Skeletal muscle satellite cell (primary cell): Measurements from ENCODE around the gene SNX25.
"Not testable (repeated sequence)": the region's sequence is repeated elsewhere in the genome, so short reads cannot be mapped to it uniquely, and the experiment has no call there.

Experiments
- H3K27me3 ChIP-seq: 2 replicates; pipeline ENCODE4 v1.7.0; 2013; ENCODE audit warnings: low read length; ENCODE audit not compliant: control insufficient read depth, insufficient read depth
- H3K36me3 ChIP-seq: 2 replicates; pipeline ENCODE4 v1.7.0; 2013; ENCODE audit warnings: mild to moderate bottlenecking, control low read depth, low read length; ENCODE audit not compliant: insufficient read depth
- H3K4me1 ChIP-seq: 2 replicates; pipeline ENCODE4 v1.7.0; 2013; ENCODE audit warnings: low read length; ENCODE audit not compliant: control insufficient read depth, insufficient read depth
- H3K4me2 ChIP-seq: 2 replicates; pipeline ENCODE4 v1.7.0; 2013; ENCODE audit warnings: mild to moderate bottlenecking, low read length
- H3K4me3 ChIP-seq: 2 replicates; pipeline ENCODE4 v1.7.0; 2013; ENCODE audit warnings: low read length
- H3K9ac ChIP-seq: 2 replicates; pipeline ENCODE4 v1.7.0; 2013; ENCODE audit warnings: mild to moderate bottlenecking, low read depth, low read length, moderate library complexity
- H3K9me3 ChIP-seq: replicated peaks from 2 replicates; pipeline ENCODE4 v1.7.0; 2013; ENCODE audit warnings: mild to moderate bottlenecking, control low read depth, low read length

Gene SNX25

GRCh38 chr4:185358959-185359358, 149.6 kb downstream of the SNX25 start:
- peaks cover 16% of the 10 kb centered on the region for H3K36me3 ChIP-seq
- H3K9ac ChIP-seq: peak overlapping the region; percentile 60
- H3K4me3 ChIP-seq: peak overlapping the region; percentile 7

GRCh38 chr4:185359767-185360446, 150.5 kb downstream of the SNX25 start:
- H3K9ac ChIP-seq: peak overlapping the region; percentile 60
- peaks cover 8% of the 10 kb centered on the region for H3K36me3 ChIP-seq
- no peaks in the 10 kb centered on the region for H3K9me3 ChIP-seq
- peak overlapping the region; percentile 42 for H3K4me2 ChIP-seq
- peaks cover 30% of the 10 kb centered on the region for H3K4me1 ChIP-seq
- no peaks in the 10 kb centered on the region for H3K27me3 ChIP-seq
- H3K4me3 ChIP-seq: no peak overlapping the region

More at GRCh38 chr4:185358959-185359358, 149.6 kb downstream of the SNX25 start:
- H3K4me1 ChIP-seq: peaks cover 30% of the 10 kb centered on the region
- no peaks in the 10 kb centered on the region for H3K27me3 ChIP-seq
- H3K4me2 ChIP-seq: peak overlapping the region; percentile 42
- H3K9me3 ChIP-seq: no peaks in the 10 kb centered on the region

- H3K4me1 ChIP-seq: peaks cover 30% of the 10 kb centered on the region
- peaks cover 3% of the 10 kb centered on the region for H3K36me3 ChIP-seq
Measured at GRCh38 chr4:185361872-185362271, 152.5 kb downstream of the SNX25 start.

GRCh38 chr4:185362570-185362969, 153.2 kb downstream of the SNX25 start:
- H3K36me3 ChIP-seq, H3K9ac ChIP-seq, H3K27me3 ChIP-seq, H3K4me2 ChIP-seq, H3K9me3 ChIP-seq, H3K4me3 ChIP-seq: not testable (repeated sequence)
- H3K4me1 ChIP-seq: peaks cover 25% of the 10 kb centered on the region

More at GRCh38 chr4:185361872-185362271, 152.5 kb downstream of the SNX25 start:
- no peak overlapping the region for H3K4me2 ChIP-seq
- H3K9me3 ChIP-seq: no peaks in the 10 kb centered on the region
- H3K9ac ChIP-seq: no peak overlapping the region
- H3K27me3 ChIP-seq: no peaks in the 10 kb centered on the region
- H3K4me3 ChIP-seq: no peak overlapping the region

- H3K4me1 ChIP-seq: peaks cover 18% of the 10 kb centered on the region
- no peak overlapping the region for H3K4me2 ChIP-seq
- no peaks in the 10 kb centered on the region for H3K9me3 ChIP-seq
- no peak overlapping the region for H3K9ac ChIP-seq
- peaks cover 5% of the 10 kb centered on the region for H3K36me3 ChIP-seq
- no peak overlapping the region for H3K4me3 ChIP-seq
- no peaks in the 10 kb centered on the region for H3K27me3 ChIP-seq
Measured at GRCh38 chr4:185363251-185363650, 153.9 kb downstream of the SNX25 start.

- Histone ChIP-seq H3K9ac (no peak overlapping the region), H3K4me2 (no peak overlapping the region), H3K36me3 (peaks cover 6% of the 10 kb centered on the region), H3K27me3 (no peaks in the 10 kb centered on the region), H3K4me3 (no peak overlapping the region), H3K4me1 (peaks cover 4% of the 10 kb centered on the region), H3K9me3 (no peaks in the 10 kb centered on the region)
Measured at GRCh38 chr4:185364886-185365285, 155.5 kb downstream of the SNX25 start.

GRCh38 chr4:185369731-185370130, 160.3 kb downstream of the SNX25 start:
- Histone ChIP-seq H3K9me3 (no peaks in the 10 kb centered on the region), H3K4me1 (no peaks in the 10 kb centered on the region), H3K4me2 (no peak overlapping the region), H3K27me3 (no peaks in the 10 kb centered on the region), H3K4me3 (no peak overlapping the region), H3K36me3 (peaks cover 24% of the 10 kb centered on the region), H3K9ac (no peak overlapping the region)

GRCh38 chr4:185370268-185370949, 161.0 kb downstream of the SNX25 start:
- Histone ChIP-seq H3K4me1 (no peaks in the 10 kb centered on the region), H3K4me3 (no peak overlapping the region), H3K4me2 (no peak overlapping the region), H3K36me3 (peaks cover 25% of the 10 kb centered on the region), H3K9ac (no peak overlapping the region), H3K9me3 (no peaks in the 10 kb centered on the region), H3K27me3 (no peaks in the 10 kb centered on the region)

- no peak overlapping the region for H3K4me3 ChIP-seq
- no peak overlapping the region for H3K9ac ChIP-seq
- peaks cover 29% of the 10 kb centered on the region for H3K36me3 ChIP-seq
- H3K27me3 ChIP-seq: no peaks in the 10 kb centered on the region
- H3K9me3 ChIP-seq: no peaks in the 10 kb centered on the region
- H3K4me2 ChIP-seq: no peak overlapping the region
- H3K4me1 ChIP-seq: no peaks in the 10 kb centered on the region
Measured at GRCh38 chr4:185371702-185372101, 162.3 kb downstream of the SNX25 start.

GRCh38 chr4:185374027-185374426, 164.6 kb downstream of the SNX25 start:
- H3K4me3 ChIP-seq: no peak overlapping the region

GRCh38 chr4:185374573-185374972, 165.2 kb downstream of the SNX25 start:
- no peaks in the 10 kb centered on the region for H3K4me1 ChIP-seq
- H3K4me2 ChIP-seq: no peak overlapping the region
- no peaks in the 10 kb centered on the region for H3K9me3 ChIP-seq
- no peaks in the 10 kb centered on the region for H3K27me3 ChIP-seq
- no peak overlapping the region for H3K9ac ChIP-seq
- H3K36me3 ChIP-seq: peaks cover 36% of the 10 kb centered on the region
- no peak overlapping the region for H3K4me3 ChIP-seq

More at GRCh38 chr4:185374027-185374426, 164.6 kb downstream of the SNX25 start:
- no peaks in the 10 kb centered on the region for H3K9me3 ChIP-seq
- H3K4me1 ChIP-seq: no peaks in the 10 kb centered on the region
- peaks cover 35% of the 10 kb centered on the region for H3K36me3 ChIP-seq
- no peak overlapping the region for H3K4me2 ChIP-seq
- no peak overlapping the region for H3K9ac ChIP-seq
- H3K27me3 ChIP-seq: no peaks in the 10 kb centered on the region

- Histone ChIP-seq H3K4me3 (no peak overlapping the region), H3K9ac (no peak overlapping the region), H3K4me2 (no peak overlapping the region), H3K36me3 (peaks cover 38% of the 10 kb centered on the region), H3K4me1 (no peaks in the 10 kb centered on the region), H3K9me3 (peaks cover 3% of the 10 kb centered on the region), H3K27me3 (no peaks in the 10 kb centered on the region)
Measured at GRCh38 chr4:185378264-185378663, 168.9 kb downstream of the SNX25 start.
